GM23338 (cell line): Measurements from ENCODE around the gene ERN1. TPM values are rescaled to one million over a fixed set of nuclear protein-coding genes. Genes with fewer than 3 reads are reported as not detected.

ENCODE experiments used
- ATAC-seq: fragments of 200-7000 bp; cut with Tn5 transposase; 3 replicates; pipeline ENCODE4 v1.9.1; 2020
- DNase-seq: peaks from one replicate; pipeline ENCODE4 v3.0.0-alpha.2; 2015; ENCODE audit warnings: low spot score
- H2AFZ ChIP-seq: fragments of 200-600 bp; sonication (generic); 2 replicates; pipeline ENCODE4 v1.8.0; 2016; ENCODE audit warnings: antibody characterized with exemption, mild to moderate bottlenecking, moderate library complexity
- H3F3A ChIP-seq: fragments of 200-600 bp; sonication (generic); replicated peaks from 2 replicates; pipeline ENCODE4 v1.8.0; 2017; ENCODE audit warnings: antibody characterized with exemption, mixed run types, low read depth
- H3K27ac ChIP-seq: fragments of 200-600 bp; sonication (generic); 2 replicates; pipeline ENCODE4 v1.6.1; 2016; ENCODE audit warnings: low read depth
- H3K27me3 ChIP-seq: fragments of 200-600 bp; sonication (generic); 2 replicates; pipeline ENCODE4 v1.8.0; 2016; ENCODE audit warnings: mild to moderate bottlenecking, mixed run types, moderate library complexity; ENCODE audit not compliant: insufficient read depth
- H3K36me3 ChIP-seq: fragments of 200-600 bp; sonication (generic); 2 replicates; pipeline ENCODE4 v1.8.0; 2016; ENCODE audit warnings: mild to moderate bottlenecking; ENCODE audit not compliant: insufficient read depth
- H3K4me1 ChIP-seq: fragments of 200-600 bp; sonication (generic); 2 replicates; pipeline ENCODE4 v1.8.0; 2016; ENCODE audit warnings: mild to moderate bottlenecking, moderate library complexity; ENCODE audit not compliant: insufficient read depth
- H3K4me2 ChIP-seq: fragments of 200-600 bp; sonication (generic); 2 replicates; pipeline ENCODE4 v1.7.1; 2017; ENCODE audit warnings: mixed run types
- H3K4me3 ChIP-seq: fragments of 200-600 bp; sonication (generic); 2 replicates; pipeline ENCODE4 v1.6.1; 2016; ENCODE audit warnings: mixed run types
- H3K79me2 ChIP-seq: fragments of 200-600 bp; sonication (generic); replicated peaks from 2 replicates; pipeline ENCODE4 v1.8.0; 2017; ENCODE audit warnings: mild to moderate bottlenecking; ENCODE audit not compliant: insufficient read depth
- H3K9me2 ChIP-seq: fragments of 200-600 bp; sonication (generic); 2 replicates; pipeline ENCODE4 v1.8.0; 2017; ENCODE audit not compliant: insufficient read depth
- H4K20me1 ChIP-seq: fragments of 200-600 bp; sonication (generic); replicated peaks from 2 replicates; pipeline ENCODE4 v1.8.0; 2017; ENCODE audit warnings: mild to moderate bottlenecking; ENCODE audit not compliant: insufficient read depth
- H3K27ac Mint-ChIP-seq: 2 replicates; pipeline ENCODE4 v1.8.0; 2020; ENCODE audit warnings: inconsistent platforms, mild to moderate bottlenecking, moderate library complexity, mixed read lengths
- H3K27me3 Mint-ChIP-seq: 3 replicates; pipeline ENCODE4 v1.8.0; 2022; ENCODE audit warnings: low read depth, mild to moderate bottlenecking, moderate library complexity, mixed read lengths, inconsistent platforms; ENCODE audit not compliant: insufficient read depth, poor library complexity
- H3K36me3 Mint-ChIP-seq: 3 replicates; pipeline ENCODE4 v1.8.0; 2021; ENCODE audit warnings: low read depth, mild to moderate bottlenecking, inconsistent platforms, moderate library complexity, mixed read lengths
- H3K4me1 Mint-ChIP-seq: 3 replicates; pipeline ENCODE4 v1.8.0; 2020; ENCODE audit warnings: mild to moderate bottlenecking, inconsistent platforms, mixed read lengths
- H3K4me3 Mint-ChIP-seq: 3 replicates; pipeline ENCODE4 v1.8.0; 2021; ENCODE audit warnings: moderate library complexity, mild to moderate bottlenecking, inconsistent platforms, mixed read lengths
- H3K9me3 Mint-ChIP-seq: 3 replicates; pipeline ENCODE4 v1.8.0; 2020; ENCODE audit warnings: moderate library complexity, mild to moderate bottlenecking, inconsistent platforms, mixed read lengths
- CREB1 ChIP-seq: fragments of 250-450 bp; sonication (Bioruptor Pico); IDR thresholded peaks from 2 replicates; pipeline ENCODE4 v1.5.0; 2020; ENCODE audit warnings: low read depth, mild to moderate bottlenecking, moderate library complexity
- EZH2 ChIP-seq: fragments of 200-600 bp; sonication (generic); IDR thresholded peaks from one replicate; pipeline ENCODE4 v1.8.0; 2017; ENCODE audit warnings: antibody characterized with exemption, mild to moderate bottlenecking, low read depth; ENCODE audit not compliant: unreplicated experiment
- EZH2phosphoT487 ChIP-seq: fragments of 200-600 bp; sonication (generic); IDR thresholded peaks from one replicate; pipeline ENCODE4 v1.8.1; 2018; ENCODE audit warnings: antibody characterized with exemption; ENCODE audit not compliant: unreplicated experiment
- JUNB ChIP-seq: IDR thresholded peaks from one replicate; pipeline ENCODE4 v1.6.1; 2016; ENCODE audit warnings: antibody characterized with exemption; ENCODE audit not compliant: unreplicated experiment
- NANOG ChIP-seq: IDR thresholded peaks from 2 replicates; pipeline ENCODE4 v1.6.1; 2016; ENCODE audit warnings: antibody characterized with exemption, borderline replicate concordance
- POLR2AphosphoS5 ChIP-seq: IDR thresholded peaks from 2 replicates; pipeline ENCODE4 v1.6.1; 2016; ENCODE audit warnings: antibody characterized with exemption, low read depth
- STAT1 ChIP-seq: IDR thresholded peaks from one replicate; pipeline ENCODE4 v1.6.1; 2016; ENCODE audit warnings: antibody characterized with exemption; ENCODE audit not compliant: unreplicated experiment
- ZNF114 ChIP-seq: fragments of 250-450 bp; sonication (Bioruptor Pico); IDR thresholded peaks from 2 replicates; pipeline ENCODE4 v1.5.0; 2020; ENCODE audit warnings: mild to moderate bottlenecking, moderate library complexity
- ZNF331 ChIP-seq: fragments of 250-450 bp; sonication (Bioruptor Pico); IDR thresholded peaks from 2 replicates; pipeline ENCODE4 v1.5.0; 2020; ENCODE audit warnings: low read depth, mild to moderate bottlenecking, moderate library complexity
- polyA plus RNA-seq: library from polyadenylated mRNA; unstranded; fragments of >200 nt; fragmentation: Nextera tagmentation; extraction: Ambion mirVana; gene quantifications from 2 replicates; pipeline ENCODE4 v1.2.1, GENCODE V29; 2016
- total RNA-seq: library from RNA; depleted of rRNA; stranded (reverse); fragments of >200 nt; shearing (Covaris generic); gene quantifications from 2 replicates; pipeline ENCODE4 v1.2.3, GENCODE V29; 2014
- TF ChIP-seq, protein P1 (sequence below), 2 experiments: fragments of 200-600 bp in 1 of 2; sonication (generic) in 1 of 2; conservative IDR thresholded peaks; 2 replicates each; pipeline versions ENCODE4 v1.5.1 to v1.6.1; 2016 to 2017; ENCODE audit warnings: antibody characterized with exemption in 2 of 2, low read depth in 2 of 2, mild to moderate bottlenecking in 2 of 2, moderate library complexity in 1 of 2
- TF ChIP-seq, protein P2 (sequence below): IDR thresholded peaks from one replicate; pipeline ENCODE4 v1.6.1; 2018; ENCODE audit warnings: antibody characterized with exemption; ENCODE audit not compliant: unreplicated experiment
- TF ChIP-seq, protein P3 (sequence below): IDR thresholded peaks from 2 replicates; pipeline ENCODE4 v1.6.1; 2016; ENCODE audit warnings: antibody characterized with exemption
- TF ChIP-seq, protein P4 (sequence below): fragments of 250-450 bp; sonication (Bioruptor Pico); IDR thresholded peaks from 2 replicates; pipeline ENCODE4 v1.5.0; 2020; ENCODE audit warnings: mild to moderate bottlenecking, moderate library complexity

Gene ERN1
- total and polyA plus RNA-seq, 2 experiments from 2014 or later = 5.9 to 7.5 TPM

GRCh38 chr17:64083563-64084085 is 46.3 kb downstream of the ERN1 start:
- Histone ChIP-seq H3K4me1 (peaks cover 11% of the 10 kb centered on the region), H3K36me3 (no peaks in the 10 kb centered on the region), H3K27ac (no peak overlapping the region), H2AFZ (no peak overlapping the region), H3K4me3 (no peak overlapping the region), H3K4me2 (no peak overlapping the region), H3K9me2 (no peaks in the 10 kb centered on the region), H3F3A (no peaks in the 10 kb centered on the region), H3K79me2 (no peaks in the 10 kb centered on the region), H3K27me3 (no peaks in the 10 kb centered on the region), H4K20me1 (no peaks in the 10 kb centered on the region)
- ATAC-seq (no peak), DNase-seq (no peak)
- no peaks in the 10 kb centered on the region for H3K27me3 Mint-ChIP-seq
- peaks cover 15% of the 10 kb centered on the region for H3K4me1 Mint-ChIP-seq
- H3K9me3 Mint-ChIP-seq = no peaks in the 10 kb centered on the region
- no peaks in the 10 kb centered on the region for H3K36me3 Mint-ChIP-seq
- no peak overlapping the region for H3K27ac Mint-ChIP-seq
- H3K4me3 Mint-ChIP-seq = no peak overlapping the region
- TF ChIP-seq, protein P1, sequence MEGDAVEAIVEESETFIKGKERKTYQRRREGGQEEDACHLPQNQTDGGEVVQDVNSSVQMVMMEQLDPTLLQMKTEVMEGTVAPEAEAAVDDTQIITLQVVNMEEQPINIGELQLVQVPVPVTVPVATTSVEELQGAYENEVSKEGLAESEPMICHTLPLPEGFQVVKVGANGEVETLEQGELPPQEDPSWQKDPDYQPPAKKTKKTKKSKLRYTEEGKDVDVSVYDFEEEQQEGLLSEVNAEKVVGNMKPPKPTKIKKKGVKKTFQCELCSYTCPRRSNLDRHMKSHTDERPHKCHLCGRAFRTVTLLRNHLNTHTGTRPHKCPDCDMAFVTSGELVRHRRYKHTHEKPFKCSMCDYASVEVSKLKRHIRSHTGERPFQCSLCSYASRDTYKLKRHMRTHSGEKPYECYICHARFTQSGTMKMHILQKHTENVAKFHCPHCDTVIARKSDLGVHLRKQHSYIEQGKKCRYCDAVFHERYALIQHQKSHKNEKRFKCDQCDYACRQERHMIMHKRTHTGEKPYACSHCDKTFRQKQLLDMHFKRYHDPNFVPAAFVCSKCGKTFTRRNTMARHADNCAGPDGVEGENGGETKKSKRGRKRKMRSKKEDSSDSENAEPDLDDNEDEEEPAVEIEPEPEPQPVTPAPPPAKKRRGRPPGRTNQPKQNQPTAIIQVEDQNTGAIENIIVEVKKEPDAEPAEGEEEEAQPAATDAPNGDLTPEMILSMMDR (conservative IDR thresholded peaks at IDR 0.05; ENCODE audit: low read depth in 2 of 2) = no peak
- TF ChIP-seq, protein P2, sequence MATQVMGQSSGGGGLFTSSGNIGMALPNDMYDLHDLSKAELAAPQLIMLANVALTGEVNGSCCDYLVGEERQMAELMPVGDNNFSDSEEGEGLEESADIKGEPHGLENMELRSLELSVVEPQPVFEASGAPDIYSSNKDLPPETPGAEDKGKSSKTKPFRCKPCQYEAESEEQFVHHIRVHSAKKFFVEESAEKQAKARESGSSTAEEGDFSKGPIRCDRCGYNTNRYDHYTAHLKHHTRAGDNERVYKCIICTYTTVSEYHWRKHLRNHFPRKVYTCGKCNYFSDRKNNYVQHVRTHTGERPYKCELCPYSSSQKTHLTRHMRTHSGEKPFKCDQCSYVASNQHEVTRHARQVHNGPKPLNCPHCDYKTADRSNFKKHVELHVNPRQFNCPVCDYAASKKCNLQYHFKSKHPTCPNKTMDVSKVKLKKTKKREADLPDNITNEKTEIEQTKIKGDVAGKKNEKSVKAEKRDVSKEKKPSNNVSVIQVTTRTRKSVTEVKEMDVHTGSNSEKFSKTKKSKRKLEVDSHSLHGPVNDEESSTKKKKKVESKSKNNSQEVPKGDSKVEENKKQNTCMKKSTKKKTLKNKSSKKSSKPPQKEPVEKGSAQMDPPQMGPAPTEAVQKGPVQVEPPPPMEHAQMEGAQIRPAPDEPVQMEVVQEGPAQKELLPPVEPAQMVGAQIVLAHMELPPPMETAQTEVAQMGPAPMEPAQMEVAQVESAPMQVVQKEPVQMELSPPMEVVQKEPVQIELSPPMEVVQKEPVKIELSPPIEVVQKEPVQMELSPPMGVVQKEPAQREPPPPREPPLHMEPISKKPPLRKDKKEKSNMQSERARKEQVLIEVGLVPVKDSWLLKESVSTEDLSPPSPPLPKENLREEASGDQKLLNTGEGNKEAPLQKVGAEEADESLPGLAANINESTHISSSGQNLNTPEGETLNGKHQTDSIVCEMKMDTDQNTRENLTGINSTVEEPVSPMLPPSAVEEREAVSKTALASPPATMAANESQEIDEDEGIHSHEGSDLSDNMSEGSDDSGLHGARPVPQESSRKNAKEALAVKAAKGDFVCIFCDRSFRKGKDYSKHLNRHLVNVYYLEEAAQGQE = no peak
- TF ChIP-seq ZNF114 = no peak
- TF ChIP-seq ZNF331 (CRISPR knock-in tag) = no peak
- TF ChIP-seq JUNB = no peak
- TF ChIP-seq, protein P3, sequence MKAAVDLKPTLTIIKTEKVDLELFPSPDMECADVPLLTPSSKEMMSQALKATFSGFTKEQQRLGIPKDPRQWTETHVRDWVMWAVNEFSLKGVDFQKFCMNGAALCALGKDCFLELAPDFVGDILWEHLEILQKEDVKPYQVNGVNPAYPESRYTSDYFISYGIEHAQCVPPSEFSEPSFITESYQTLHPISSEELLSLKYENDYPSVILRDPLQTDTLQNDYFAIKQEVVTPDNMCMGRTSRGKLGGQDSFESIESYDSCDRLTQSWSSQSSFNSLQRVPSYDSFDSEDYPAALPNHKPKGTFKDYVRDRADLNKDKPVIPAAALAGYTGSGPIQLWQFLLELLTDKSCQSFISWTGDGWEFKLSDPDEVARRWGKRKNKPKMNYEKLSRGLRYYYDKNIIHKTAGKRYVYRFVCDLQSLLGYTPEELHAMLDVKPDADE = no peak
- TF ChIP-seq EZH2 = no peak
- no peak for TF ChIP-seq CREB1
- TF ChIP-seq POLR2AphosphoS5 = no peak
- no peak for TF ChIP-seq STAT1
- TF ChIP-seq NANOG = no peak
- TF ChIP-seq, protein P4, sequence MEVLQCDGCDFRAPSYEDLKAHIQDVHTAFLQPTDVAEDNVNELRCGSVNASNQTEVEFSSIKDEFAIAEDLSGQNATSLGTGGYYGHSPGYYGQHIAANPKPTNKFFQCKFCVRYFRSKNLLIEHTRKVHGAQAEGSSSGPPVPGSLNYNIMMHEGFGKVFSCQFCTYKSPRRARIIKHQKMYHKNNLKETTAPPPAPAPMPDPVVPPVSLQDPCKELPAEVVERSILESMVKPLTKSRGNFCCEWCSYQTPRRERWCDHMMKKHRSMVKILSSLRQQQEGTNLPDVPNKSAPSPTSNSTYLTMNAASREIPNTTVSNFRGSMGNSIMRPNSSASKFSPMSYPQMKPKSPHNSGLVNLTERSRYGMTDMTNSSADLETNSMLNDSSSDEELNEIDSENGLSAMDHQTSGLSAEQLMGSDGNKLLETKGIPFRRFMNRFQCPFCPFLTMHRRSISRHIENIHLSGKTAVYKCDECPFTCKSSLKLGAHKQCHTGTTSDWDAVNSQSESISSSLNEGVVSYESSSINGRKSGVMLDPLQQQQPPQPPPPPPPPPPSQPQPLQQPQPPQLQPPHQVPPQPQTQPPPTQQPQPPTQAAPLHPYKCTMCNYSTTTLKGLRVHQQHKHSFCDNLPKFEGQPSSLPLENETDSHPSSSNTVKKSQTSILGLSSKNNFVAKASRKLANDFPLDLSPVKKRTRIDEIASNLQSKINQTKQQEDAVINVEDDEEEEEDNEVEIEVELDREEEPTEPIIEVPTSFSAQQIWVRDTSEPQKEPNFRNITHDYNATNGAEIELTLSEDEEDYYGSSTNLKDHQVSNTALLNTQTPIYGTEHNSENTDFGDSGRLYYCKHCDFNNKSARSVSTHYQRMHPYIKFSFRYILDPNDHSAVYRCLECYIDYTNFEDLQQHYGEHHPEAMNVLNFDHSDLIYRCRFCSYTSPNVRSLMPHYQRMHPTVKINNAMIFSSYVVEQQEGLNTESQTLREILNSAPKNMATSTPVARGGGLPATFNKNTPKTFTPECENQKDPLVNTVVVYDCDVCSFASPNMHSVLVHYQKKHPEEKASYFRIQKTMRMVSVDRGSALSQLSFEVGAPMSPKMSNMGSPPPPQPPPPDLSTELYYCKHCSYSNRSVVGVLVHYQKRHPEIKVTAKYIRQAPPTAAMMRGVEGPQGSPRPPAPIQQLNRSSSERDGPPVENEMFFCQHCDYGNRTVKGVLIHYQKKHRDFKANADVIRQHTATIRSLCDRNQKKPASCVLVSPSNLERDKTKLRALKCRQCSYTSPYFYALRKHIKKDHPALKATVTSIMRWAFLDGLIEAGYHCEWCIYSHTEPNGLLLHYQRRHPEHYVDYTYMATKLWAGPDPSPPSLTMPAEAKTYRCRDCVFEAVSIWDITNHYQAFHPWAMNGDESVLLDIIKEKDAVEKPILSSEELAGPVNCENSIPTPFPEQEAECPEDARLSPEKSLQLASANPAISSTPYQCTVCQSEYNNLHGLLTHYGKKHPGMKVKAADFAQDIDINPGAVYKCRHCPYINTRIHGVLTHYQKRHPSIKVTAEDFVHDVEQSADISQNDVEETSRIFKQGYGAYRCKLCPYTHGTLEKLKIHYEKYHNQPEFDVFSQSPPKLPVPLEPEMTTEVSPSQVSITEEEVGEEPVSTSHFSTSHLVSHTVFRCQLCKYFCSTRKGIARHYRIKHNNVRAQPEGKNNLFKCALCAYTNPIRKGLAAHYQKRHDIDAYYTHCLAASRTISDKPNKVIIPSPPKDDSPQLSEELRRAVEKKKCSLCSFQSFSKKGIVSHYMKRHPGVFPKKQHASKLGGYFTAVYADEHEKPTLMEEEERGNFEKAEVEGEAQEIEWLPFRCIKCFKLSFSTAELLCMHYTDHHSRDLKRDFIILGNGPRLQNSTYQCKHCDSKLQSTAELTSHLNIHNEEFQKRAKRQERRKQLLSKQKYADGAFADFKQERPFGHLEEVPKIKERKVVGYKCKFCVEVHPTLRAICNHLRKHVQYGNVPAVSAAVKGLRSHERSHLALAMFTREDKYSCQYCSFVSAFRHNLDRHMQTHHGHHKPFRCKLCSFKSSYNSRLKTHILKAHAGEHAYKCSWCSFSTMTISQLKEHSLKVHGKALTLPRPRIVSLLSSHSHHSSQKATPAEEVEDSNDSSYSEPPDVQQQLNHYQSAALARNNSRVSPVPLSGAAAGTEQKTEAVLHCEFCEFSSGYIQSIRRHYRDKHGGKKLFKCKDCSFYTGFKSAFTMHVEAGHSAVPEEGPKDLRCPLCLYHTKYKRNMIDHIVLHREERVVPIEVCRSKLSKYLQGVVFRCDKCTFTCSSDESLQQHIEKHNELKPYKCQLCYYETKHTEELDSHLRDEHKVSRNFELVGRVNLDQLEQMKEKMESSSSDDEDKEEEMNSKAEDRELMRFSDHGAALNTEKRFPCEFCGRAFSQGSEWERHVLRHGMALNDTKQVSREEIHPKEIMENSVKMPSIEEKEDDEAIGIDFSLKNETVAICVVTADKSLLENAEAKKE (CRISPR knock-in tag) = no peak
- no peak for TF ChIP-seq EZH2phosphoT487
